ENCODE data around the gene TMEM129.
A peak's percentile ranks its signal among the peaks of the same experiment; 100 is the strongest.

The TMEM129 gene

DNA sequence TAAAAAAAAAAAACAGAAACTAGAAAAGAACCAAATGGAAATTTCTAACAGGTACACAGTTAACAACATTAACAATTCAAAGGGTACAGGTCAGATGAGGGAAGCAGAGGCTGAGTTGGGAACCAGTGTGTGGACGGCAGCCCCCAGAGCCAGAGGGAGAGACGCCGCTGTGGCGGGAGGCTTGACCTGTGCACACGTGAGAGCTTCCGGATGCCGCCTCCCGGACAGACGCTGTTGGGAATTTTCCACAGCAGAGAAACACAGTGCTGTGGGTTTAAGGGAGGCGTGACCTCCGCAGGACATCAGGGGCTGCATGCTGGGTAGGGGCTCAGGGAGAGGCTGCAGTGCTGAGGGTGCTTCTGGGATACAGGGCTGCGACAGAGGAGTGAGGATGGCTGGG is 22.4 kb upstream of the TMEM129 start:
- DNase-seq, result no peak

DNA sequence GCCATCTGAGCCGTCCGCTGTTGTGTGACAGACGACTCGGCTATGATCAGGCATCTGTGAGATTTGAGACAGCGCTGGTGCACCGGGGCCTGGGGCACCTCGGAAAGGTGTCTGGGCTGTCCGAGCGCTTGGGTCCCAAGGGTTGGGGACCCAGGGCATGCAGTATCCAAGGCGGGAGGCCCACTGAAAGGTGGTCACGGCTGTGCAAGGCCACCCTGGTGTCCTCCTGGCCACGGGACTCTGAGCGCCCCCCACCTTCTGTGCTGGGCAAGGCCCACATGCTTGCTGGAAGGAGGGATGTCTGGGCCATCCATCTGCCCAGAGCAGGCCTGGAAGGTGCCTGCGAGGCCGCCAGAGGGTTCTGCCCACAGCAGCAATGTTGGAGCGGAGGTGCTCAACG is 20.1 kb upstream of the TMEM129 start:
- DNase-seq, result no peak

DNA sequence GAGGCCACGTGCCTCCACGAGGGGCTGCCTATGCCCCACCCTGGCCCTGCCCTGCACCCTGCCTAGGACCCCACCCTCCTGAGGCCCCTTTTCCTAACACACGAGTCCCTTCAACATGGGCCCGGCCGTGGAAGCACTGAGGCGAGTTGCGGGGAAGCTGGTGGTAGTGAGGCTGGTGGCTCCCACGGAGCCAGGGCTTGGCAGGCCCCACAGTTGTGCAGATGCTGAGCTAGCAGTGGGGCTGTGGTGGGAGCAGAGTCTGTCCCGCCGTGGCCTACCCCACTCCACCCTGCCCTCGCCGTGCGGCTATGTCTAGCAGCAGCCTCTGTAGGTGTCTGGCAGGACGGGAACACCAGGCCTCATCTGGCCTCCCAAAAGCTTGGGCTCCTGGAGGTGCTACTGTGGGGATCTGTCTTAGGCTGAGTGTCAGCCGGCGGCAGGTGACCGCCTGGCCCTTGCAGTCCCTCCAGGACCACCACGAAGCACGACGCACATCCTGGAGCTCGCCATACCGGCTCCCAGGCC is 19.0 kb upstream of the TMEM129 start:
- DNase-seq, result no peak

DNA sequence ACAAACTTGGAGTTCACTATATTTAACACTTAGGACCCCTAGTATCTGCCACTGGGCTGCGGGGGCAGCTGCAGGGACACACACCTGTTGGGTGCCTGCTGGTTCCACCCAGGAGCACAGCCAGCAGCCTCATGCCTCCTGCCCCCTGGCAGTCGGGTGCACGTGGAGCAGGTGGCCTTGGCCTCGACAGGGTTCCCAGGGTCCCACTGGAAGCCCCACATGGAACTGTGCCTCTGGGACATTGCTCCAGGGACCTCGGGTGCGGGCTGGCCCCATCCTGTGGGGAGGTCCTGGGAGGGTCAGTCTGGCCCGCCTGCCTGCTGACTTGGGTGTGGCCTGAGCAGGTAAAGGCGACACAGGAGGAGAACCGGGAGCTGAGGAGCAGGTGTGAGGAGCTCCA is 18.2 kb upstream of the TMEM129 start:
- DNase-seq, result no peak

DNA sequence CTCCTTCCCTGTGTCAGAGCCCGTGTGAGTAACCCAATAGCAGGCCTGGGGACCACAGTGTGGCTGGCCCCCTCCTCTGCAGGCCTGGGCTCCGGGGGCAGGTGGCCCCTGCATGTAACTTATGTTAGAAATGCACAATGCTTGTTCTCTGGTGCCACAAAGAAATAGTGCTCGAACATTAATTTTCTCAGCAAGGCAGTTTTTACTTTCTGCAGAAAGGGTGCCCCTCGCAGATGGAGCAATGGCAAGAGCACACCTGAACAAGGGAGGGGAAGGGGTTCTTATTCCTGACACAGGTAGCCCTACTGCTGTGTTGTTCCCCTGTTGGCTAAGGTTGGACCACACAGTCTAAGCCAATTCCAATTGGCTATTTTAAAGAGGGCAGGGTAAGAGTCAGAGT is 17.3 kb upstream of the TMEM129 start:
- DNase-seq, result no peak

DNA sequence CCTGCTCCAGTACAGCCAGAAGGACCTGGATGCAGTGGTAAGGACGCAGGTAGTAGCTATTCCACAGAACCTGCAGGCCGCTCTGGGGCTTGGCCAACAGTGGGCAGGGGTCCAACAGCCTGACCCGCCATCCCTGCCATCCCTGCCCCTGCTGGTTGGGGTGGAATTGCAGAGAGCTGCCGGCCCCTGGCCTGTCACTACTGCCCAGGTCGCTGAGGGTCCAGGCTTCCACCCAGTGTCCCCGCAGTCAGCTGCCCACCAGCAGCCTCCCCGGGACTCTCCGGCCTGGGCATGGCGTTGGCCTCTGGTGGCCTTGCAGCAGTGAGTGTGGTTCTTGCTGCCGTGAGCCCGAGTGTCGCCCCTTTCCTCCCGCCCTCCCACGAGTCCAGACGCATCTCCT is 16.5 kb upstream of the TMEM129 start:
- DNase-seq, result no peak

DNA sequence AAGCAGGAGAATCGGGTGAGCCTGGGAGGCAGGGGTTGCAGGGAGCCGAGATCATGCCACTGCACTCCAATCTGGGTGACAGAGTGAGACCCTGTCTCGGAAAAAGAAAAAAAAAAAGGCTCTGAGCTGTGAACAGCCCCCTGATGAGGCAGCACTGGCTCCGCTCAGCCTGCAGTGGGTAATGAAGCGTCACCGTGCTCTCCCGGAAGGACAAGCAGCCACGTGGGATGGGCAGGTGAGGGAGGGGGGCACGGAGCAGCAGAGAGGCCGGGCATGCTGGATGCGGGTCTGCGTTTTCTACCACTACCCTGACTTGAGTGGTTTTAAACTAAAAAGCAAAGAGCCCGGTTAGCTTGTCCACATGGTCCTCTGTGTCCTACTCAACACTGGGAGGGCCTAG is 15.7 kb upstream of the TMEM129 start:
- DNase-seq, result no peak

DNA sequence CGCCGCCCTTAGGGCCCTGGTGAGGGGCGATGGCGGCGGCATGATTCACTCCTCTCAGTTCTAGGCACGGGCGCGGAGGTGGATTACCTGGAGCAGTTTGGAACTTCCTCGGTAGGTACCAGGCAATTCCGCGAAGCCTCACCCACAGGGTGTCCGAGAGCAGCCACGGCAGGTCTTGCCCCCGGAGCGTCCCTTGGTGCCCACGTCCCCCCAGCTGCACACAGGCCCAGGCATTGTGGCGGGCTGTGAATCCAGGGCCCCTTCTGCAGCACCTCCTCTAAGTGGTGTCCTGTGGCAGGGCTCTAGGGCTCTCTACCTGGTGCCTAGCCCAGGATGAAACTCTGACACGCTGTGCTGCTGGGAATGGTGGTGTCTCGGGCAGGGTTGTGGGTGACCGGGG is 14.1 kb upstream of the TMEM129 start:
- no peak for DNase-seq

DNA sequence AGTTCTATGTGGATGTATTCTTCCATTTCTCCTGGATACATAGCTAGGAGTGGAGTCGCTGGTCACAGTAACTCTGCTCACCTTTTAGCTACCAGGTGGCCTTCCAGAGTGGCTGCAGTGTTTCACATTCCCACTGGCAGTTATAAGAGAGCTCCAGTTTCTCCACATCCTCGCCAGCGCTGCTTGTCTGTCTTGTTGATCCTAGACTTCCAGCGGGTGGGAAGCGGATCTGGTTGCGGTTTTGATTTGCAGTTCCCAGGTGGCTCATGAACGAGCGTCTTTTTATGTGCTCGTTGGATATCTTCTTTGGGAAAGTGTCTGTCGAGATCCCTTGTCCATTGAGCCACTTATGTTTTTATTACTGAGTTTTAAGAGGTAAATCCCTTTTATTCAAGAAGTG is 11.8 kb upstream of the TMEM129 start:
- no peak for DNase-seq

DNA sequence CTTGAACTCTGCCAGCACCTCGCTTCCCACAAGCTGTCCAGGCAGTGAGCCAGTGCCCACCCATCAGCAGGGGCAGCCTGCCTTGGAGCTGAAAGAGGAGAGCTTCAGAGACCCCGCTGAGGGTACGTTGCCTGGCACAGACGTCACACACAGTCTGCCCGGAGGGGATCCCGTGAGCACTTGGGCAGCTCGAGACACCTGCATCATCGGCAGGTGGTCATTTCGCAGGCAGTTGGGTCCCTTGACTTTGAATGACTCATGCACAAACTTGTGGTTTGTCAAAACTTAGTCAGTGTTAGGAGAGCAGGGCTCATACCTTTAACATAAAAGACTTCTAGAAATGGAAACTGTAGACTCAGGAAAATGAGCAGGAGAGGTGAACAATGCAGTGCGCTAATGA is 10.1 kb upstream of the TMEM129 start:
- DNase-seq, result no peak

DNA sequence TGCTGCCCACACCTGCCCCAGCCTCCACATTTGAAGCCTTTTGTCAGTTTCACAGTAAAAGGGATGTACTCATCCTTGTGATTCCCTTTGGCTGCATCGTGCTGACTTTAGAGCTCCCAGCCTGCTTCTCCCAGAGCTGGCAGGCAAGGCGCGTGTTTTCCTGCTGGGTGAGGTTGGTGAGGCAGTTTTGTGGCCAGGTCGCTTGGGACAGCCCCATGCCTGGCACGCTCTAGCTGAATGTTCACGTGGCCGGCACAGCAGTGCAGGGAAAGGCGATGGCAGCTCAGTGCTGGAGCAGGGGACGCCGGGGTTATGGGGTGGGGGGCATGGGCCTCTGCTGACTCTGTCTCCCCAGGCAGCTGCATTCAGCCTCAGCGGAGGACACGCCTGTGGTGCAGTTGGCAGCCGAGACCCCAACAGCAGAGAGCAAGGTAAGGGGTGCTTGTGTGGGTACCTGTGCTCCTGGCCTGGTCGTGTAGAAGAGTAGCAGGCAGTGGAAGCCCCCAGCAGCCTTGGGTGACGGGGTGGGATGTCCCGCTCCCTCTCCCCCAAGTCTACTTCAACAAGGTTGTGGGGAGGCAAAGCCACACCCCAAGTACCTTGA is 9.5 kb upstream of the TMEM129 start:
- DNase-seq, result no peak

DNA sequence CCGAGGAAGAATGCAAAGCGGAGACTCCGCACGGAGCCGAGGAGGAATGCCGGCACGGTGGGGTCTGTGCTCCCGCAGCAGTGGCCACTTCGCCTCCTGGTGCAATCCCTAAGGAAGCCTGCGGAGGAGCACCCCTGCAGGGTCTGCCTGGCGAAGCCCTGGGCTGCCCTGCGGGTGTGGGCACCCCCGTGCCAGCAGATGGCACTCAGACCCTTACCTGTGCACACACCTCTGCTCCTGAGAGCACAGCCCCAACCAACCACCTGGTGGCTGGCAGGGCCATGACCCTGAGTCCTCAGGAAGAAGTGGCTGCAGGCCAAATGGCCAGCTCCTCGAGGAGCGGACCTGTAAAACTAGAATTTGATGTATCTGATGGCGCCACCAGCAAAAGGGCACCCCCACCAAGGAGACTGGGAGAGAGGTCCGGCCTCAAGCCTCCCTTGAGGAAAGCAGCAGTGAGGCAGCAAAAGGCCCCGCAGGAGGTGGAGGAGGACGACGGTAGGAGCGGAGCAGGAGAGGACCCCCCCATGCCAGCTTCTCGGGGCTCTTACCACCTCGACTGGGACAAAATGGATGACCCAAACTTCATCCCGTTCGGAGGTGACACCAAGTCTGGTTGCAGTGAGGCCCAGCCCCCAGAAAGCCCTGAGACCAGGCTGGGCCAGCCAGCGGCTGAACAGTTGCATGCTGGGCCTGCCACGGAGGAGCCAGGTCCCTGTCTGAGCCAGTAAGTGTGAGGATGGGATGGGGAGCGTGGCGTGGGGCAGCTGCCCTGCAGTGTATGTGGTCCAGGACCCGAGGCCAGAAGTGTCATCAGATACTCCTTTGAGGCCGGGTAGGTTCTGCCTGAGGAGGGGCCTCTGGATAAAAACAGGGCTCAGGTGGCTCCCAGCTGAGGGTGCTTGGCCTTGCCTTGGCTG is 7.2 kb upstream of the TMEM129 start:
- peak; percentile 16 for DNase-seq

DNA sequence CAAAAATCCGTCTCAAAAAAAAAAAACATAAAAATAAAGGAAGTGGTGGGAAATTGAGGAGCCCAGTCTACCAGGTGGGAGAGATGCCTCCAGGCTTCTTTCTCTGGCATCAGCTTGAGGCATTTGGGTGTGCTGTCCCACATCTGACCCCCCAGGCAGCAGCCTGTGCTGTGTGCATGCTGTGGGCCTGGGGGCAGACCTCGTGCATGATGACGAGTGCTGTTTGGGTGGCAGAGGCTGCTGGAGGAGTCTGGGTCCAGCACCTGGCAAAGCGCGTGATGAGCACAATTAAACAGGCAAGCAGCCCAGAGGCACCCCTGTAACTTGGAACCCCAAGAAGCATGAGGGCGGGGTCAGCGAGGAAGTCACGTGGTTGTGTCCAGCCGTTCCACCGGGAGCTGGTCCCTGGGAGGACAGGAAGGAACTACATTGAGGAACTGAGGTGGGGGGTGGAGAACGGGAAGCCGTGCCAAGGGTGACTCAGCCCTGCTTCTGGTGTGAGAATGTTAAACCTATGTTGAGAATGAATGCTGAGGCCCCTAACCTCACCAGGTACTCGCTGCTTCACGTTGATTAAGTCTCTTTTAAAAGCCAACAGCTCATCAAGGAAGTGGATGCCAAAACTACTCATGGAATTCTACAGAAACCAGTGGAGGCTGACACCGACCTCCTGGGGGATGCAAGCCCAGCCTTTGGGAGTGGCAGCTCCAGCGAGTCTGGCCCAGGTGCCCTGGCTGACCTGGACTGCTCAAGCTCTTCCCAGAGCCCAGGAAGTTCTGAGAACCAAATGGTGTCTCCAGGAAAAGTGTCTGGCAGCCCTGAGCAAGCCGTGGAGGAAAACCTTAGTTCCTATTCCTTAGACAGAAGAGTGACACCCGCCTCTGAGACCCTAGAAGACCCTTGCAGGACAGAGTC is 6.3 kb upstream of the TMEM129 start:
- peak; percentile 17 for DNase-seq

DNA sequence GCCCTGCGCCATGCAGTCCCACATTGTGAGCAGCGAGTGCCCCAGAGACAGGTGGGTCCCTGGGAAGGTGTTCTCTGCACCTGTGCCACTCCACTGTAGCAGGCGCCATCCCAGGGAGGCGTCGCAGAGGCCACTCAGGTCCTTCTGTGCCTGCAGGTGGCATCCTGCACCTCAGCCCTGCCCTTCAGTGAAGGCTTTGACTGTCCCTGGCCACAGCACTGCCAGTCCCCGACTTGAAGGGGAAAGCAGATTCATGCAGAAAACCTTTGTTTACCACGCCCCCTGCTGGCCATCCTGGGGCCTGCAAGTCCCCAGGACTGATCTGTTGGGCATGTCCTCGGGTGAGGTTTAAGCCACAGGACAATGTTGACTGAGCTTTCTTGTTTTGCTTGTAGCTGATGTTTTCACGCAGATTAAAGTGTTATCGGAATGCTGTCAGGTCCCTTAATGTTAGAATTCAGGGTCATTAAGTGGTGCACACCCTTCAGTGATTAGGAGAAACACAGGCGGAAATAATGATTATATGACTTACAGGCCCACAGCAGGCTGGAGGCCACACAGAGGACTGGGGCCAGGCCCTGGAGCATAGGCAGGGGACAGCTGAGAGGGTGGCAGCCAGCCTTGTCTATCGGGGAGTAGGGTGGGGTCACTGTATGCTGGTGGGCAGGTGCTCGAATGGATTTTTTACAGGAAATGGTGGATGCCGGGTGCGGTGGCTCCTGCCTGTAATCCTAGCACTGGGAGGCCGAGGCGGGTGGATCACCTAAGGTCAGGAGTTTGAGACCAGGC is 5.2 kb upstream of the TMEM129 start:
- DNase-seq, result peak; percentile 92

DNA sequence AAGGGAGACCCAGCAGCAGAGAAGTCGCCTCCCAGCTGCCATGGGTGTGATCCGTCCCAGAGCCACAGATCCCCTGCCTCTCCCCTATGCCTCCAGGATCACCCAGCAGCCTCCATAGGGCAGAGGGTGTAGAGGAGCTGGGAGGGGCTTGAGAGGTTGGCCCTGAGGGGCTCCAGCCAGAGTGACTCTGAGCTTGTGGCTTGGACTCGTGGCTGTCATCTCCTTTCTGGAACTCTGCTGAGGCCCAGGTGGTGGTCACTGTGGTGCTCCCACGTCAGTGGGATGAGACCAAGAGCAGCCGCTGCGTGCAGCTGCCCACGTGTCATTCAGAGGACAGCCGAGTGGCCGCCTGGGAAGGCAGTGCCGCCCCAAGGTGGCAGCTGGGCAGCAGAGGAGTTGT is 4.4 kb upstream of the TMEM129 start:
- peak; percentile 17 for DNase-seq

DNA sequence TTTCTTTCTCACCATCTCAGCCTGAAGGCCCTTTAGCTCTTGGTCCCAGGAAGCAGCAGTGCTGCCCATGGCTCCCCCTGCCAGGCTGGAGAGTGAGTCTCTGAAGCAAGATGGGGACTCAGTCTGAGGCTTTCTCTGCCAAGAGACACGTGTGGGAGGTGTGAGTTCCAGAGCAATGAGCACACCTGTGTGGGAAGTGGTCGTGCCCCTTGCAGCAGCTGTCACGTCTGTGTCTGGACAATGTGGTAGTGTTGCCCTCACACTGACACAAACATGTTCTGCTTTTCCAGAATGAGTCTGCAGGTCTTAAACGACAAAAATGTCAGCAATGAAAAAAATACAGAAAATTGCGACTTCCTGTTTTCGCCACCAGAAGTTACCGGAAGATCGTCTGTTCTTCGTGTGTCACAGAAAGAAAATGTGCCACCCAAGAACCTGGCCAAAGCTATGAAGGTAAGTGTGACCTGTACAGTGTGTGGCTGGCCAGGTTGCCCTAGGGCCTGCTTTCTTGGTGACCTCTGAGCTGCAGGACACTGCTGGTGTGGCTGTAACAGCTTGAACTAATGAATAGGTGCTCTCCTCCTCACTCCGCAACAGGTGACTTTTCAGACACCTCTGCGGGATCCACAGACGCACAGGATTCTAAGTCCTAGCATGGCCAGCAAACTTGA is 2.1 kb upstream of the TMEM129 start:
- DNase-seq, result peak; percentile 60

DNA sequence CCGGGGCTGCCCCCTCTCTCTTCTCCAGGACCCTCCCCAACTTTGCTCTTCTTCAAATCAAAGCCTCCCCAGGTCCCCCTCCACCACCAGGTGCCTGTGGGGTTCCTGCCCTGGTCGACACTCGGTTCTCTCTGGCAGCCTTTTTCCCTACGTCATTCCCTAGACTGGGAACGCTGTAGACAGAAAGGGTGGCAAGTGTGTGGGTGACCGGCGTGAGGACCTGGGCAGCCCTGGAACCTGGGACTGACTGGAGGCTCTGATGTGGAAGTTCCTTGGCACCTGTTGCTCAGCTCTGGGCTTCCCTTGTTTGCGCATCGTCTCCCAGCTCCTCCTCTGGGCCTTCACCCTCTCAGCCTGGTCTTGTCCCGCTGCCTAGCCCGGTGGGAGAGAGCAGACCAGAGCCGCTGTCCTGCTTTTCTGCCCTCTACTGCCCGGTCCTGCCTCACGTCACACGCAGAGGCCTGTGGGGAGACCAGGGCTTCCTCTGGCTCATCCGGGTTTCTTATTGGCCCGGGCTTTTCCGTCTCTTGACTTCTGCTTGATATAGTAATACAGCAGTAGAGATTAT is 1.5 kb upstream of the TMEM129 start:
- DNase-seq, result peak; percentile 17

DNA sequence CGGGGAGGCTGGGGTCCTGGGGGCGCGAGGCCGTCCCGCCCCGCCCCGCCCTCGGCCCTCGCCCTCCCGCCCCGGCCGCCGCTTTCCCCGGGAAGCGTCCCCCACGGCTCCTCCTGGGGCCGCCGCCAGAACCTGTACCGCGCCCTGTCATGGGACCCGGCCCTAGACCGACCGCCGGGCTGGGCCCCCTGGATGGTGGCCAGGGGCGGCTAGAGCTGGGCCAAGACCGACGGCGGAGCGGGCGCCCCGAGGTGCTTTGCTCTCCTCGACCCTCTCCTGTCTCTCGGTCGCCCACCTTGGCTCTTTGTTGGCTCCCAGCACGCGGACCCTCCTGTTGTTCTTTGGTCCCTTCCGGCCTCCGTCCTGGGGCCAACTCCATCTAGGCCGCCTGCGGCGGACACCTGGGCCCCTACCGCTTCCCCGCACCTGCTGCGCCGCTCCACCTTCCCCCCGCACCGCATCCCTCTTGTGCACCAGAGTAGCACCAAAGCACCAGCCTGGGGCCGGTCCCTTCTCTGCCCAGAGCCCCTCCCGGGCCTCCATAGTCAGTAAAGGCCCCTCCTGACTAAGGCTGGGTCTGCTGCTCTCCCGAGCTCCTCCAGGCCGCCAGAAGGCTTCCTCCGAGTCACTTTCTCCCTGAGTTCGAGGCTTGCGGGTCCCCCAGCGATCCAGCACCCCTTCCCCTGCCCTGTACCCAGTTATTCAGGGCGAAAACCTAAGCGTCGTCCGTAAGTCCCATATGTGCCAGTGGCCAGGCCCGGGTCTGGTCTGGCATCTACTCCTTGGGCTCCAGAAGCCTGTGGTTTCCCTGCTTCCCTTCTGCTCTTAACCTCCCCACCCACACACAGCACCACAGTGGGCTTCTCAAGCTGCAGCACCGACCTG is 785 bp upstream of the TMEM129 start:
- DNase-seq, result peak; percentile 18

DNA sequence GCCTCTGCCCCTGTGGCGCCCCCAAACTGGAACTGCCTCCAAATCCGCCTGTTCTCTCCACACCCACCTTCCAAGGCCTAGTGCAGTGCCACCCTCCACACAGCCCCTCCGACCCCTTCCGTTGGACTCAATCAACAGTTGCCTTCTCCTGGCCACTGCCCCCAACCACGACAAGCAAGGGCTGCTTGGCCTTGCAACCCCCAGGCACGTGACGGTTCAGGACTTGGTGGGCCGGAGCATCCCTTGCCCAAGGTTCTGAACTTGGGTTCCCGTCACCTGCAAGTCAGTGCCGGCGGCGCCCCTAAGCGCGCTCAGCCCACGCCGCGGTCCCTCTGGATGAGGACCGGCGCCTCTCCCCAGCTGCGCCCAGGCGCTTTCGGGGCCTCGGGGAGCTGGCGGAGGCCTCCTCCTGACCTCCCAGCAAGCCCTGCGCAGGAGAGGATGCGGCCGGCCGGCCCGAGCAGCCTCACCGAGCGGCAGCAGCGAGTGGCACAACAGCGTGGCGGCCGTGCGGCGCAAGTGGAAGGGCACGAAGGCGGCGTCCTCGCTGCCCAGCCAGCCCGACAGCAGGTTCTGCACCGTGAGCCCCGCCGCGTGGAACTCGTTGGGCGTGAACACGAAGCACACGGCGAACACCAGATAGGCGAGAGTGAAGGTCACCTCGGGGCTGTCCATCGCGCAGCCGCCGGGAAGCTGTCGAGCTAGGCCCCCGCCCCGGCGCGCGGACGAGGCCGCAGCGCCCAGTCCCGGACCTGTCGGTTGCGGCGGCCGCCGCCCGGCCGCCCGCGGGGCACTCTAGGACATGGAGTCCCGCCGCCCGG is 750 bp downstream of the TMEM129 start:
- DNase-seq, result peak; percentile 60

Data from activated T-cell treated with anti-CD3 and anti-CD28 coated beads, Interleukin-2, amount 50 U/mL, for 1 hour (primary cell).